H1 (cell line): ENCODE data around the gene SRXN1. TPM values are rescaled to one million over a fixed set of nuclear protein-coding genes. Genes with fewer than 3 reads are reported as not detected.

Experiments used
- EGR1 ChIP-seq: IDR thresholded peaks from 2 replicates; pipeline ENCODE4 v1.6.1; 2011; ENCODE audit warnings: low read depth, low read length, borderline replicate concordance
- RXRA ChIP-seq: IDR thresholded peaks from 2 replicates; pipeline ENCODE4 v1.6.1; 2011; ENCODE audit warnings: low read depth, mild to moderate bottlenecking, low read length, moderate library complexity; ENCODE audit not compliant: insufficient read depth
- SP1 ChIP-seq: IDR thresholded peaks from 2 replicates; pipeline ENCODE4 v1.6.1; 2011; ENCODE audit warnings: low read depth, low read length
- TEAD4 ChIP-seq: IDR thresholded peaks from 2 replicates; pipeline ENCODE4 v1.6.1; 2012; ENCODE audit warnings: low read depth, low read length, inconsistent platforms, mixed read lengths
- polyA plus RNA-seq, 7 experiments: library from polyadenylated mRNA; depleted of rRNA in 3 of 7; stranded (reverse) in 5 of 7; unstranded in 2 of 7; fragments of >200 nt in 5 of 7; fragments of 200-250 nt in 2 of 7; gene quantifications; 1 replicate in 5 of 7; 2 replicates in 1 of 7; 4 replicates in 1 of 7; pipeline versions ENCODE4 v1.2.1 to v1.2.3, GENCODE V29; 2011 to 2013; ENCODE audit warnings: missing spikeins in 2 of 7, mixed read lengths in 2 of 7
- total RNA-seq: library from RNA; stranded (reverse); fragmentation: NEBNext Ultra II Directional; extraction: Animal tissue kit (Norgen Biotek cat#: 25700); gene quantifications from 2 replicates; pipeline ENCODE4 v1.2.1, GENCODE V29; 2021
- TF ChIP-seq, protein P1 (sequence below): fragments of 300-600 bp; sonication (generic); IDR thresholded peaks from 2 replicates; pipeline ENCODE4 v1.7.1; 2012; ENCODE audit warnings: low read length, moderate library complexity, mild to moderate bottlenecking, inconsistent platforms; ENCODE audit not compliant: insufficient replicate concordance

Gene SRXN1
- total and polyA plus RNA-seq, 2 of the 8 experiments (the other 6 are each of a cell fraction or from before 2014, with no cell fraction given): 12.2 to 15.8 TPM

DNA sequence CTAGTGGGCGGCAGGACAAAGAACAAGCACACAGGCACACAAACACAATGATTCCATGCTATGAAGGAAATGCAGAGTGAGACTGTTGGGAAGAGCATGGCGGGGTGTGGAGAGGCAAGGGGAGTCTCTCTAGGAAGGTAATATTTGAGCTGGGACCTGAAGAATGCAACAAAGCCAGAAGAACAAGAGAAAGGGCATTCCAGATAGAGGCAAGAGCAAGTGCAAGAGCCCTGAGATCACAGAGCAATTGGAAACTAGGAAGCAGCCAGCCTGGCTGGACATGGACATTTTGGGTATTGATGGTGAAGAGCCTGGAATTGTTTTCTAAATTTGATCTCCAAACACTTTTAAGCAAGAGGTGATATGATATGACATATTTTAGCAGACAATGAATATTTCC lies 15.4 kb downstream of the SRXN1 start (continued):
- TF ChIP-seq, protein P1, sequence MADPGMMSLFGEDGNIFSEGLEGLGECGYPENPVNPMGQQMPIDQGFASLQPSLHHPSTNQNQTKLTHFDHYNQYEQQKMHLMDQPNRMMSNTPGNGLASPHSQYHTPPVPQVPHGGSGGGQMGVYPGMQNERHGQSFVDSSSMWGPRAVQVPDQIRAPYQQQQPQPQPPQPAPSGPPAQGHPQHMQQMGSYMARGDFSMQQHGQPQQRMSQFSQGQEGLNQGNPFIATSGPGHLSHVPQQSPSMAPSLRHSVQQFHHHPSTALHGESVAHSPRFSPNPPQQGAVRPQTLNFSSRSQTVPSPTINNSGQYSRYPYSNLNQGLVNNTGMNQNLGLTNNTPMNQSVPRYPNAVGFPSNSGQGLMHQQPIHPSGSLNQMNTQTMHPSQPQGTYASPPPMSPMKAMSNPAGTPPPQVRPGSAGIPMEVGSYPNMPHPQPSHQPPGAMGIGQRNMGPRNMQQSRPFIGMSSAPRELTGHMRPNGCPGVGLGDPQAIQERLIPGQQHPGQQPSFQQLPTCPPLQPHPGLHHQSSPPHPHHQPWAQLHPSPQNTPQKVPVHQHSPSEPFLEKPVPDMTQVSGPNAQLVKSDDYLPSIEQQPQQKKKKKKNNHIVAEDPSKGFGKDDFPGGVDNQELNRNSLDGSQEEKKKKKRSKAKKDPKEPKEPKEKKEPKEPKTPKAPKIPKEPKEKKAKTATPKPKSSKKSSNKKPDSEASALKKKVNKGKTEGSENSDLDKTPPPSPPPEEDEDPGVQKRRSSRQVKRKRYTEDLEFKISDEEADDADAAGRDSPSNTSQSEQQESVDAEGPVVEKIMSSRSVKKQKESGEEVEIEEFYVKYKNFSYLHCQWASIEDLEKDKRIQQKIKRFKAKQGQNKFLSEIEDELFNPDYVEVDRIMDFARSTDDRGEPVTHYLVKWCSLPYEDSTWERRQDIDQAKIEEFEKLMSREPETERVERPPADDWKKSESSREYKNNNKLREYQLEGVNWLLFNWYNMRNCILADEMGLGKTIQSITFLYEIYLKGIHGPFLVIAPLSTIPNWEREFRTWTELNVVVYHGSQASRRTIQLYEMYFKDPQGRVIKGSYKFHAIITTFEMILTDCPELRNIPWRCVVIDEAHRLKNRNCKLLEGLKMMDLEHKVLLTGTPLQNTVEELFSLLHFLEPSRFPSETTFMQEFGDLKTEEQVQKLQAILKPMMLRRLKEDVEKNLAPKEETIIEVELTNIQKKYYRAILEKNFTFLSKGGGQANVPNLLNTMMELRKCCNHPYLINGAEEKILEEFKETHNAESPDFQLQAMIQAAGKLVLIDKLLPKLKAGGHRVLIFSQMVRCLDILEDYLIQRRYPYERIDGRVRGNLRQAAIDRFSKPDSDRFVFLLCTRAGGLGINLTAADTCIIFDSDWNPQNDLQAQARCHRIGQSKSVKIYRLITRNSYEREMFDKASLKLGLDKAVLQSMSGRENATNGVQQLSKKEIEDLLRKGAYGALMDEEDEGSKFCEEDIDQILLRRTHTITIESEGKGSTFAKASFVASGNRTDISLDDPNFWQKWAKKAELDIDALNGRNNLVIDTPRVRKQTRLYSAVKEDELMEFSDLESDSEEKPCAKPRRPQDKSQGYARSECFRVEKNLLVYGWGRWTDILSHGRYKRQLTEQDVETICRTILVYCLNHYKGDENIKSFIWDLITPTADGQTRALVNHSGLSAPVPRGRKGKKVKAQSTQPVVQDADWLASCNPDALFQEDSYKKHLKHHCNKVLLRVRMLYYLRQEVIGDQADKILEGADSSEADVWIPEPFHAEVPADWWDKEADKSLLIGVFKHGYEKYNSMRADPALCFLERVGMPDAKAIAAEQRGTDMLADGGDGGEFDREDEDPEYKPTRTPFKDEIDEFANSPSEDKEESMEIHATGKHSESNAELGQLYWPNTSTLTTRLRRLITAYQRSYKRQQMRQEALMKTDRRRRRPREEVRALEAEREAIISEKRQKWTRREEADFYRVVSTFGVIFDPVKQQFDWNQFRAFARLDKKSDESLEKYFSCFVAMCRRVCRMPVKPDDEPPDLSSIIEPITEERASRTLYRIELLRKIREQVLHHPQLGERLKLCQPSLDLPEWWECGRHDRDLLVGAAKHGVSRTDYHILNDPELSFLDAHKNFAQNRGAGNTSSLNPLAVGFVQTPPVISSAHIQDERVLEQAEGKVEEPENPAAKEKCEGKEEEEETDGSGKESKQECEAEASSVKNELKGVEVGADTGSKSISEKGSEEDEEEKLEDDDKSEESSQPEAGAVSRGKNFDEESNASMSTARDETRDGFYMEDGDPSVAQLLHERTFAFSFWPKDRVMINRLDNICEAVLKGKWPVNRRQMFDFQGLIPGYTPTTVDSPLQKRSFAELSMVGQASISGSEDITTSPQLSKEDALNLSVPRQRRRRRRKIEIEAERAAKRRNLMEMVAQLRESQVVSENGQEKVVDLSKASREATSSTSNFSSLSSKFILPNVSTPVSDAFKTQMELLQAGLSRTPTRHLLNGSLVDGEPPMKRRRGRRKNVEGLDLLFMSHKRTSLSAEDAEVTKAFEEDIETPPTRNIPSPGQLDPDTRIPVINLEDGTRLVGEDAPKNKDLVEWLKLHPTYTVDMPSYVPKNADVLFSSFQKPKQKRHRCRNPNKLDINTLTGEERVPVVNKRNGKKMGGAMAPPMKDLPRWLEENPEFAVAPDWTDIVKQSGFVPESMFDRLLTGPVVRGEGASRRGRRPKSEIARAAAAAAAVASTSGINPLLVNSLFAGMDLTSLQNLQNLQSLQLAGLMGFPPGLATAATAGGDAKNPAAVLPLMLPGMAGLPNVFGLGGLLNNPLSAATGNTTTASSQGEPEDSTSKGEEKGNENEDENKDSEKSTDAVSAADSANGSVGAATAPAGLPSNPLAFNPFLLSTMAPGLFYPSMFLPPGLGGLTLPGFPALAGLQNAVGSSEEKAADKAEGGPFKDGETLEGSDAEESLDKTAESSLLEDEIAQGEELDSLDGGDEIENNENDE: no peak
- TF ChIP-seq SP1 (no peak), EGR1 (no peak), RXRA (no peak), TEAD4 (no peak)
- TF ChIP-seq, all 59 proteins: peak for 0
